Astrocyte of the spinal cord (primary cell): ENCODE data around the gene LRRTM4.

Experiments
- DNase-seq: peaks from one replicate; pipeline ENCODE4 v3.0.0; 2011; ENCODE audit warnings: low read depth, low spot score
- H3K4me3 ChIP-seq: 2 replicates; pipeline ENCODE4 v1.5.1; 2011; ENCODE audit warnings: low read depth, mild to moderate bottlenecking, low read length, moderate library complexity
- in situ Hi-C: cut with HindIII; loops from 2 replicates; pipeline ENCODE4 v1.10.0; 2017; ENCODE audit warnings: low sequenced_read_pairs
- TF ChIP-seq, protein P1 (sequence below): IDR thresholded peaks from 2 replicates; pipeline ENCODE4 v1.5.1; 2012; ENCODE audit warnings: low read depth, mild to moderate bottlenecking, low read length, inconsistent platforms

The LRRTM4 gene

DNA sequence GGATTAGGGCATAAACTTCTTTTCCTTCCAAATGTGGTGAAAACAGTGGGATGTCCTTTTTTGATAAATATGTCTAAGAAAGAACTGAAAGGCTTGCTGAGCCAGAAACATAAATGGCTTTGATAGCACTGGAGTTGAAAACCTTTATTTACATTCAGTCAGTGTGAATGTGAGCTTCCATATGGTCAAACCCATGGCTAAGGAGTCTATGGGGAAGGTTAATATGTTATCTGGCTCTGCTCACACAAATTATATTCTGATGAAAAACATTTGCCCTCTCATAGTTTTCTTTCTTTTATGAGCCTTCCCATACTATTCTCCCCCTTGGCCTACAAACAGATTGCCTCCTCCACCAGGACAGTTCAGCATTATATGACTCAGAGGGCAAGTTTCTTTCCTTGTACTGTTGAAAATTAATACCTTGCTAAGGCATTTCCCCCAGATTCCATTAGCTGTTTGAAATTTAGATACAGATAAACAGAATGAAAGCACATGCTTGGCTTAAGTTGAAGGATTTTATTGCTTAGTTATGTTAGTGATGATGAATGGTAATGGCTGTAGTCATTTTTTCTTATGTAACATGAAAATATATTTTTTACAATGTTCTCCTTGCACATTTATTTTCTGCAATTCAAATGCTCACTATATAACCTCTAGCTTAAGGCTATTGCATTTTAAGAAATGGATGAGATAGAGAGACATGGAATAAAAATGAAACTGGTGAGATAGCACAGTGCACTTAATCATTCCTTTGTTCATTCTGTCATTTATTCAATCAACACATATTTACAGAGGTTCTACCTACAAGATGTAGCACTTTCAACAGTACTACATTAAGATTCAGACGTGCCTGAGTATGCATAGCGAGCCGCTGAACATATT, 544.1 kb downstream of the LRRTM4 start:
- in situ Hi-C loops: no loop called here
- no peak for DNase-seq
- H3K4me3 ChIP-seq: no peak overlapping the region
- TF ChIP-seq, protein P1, sequence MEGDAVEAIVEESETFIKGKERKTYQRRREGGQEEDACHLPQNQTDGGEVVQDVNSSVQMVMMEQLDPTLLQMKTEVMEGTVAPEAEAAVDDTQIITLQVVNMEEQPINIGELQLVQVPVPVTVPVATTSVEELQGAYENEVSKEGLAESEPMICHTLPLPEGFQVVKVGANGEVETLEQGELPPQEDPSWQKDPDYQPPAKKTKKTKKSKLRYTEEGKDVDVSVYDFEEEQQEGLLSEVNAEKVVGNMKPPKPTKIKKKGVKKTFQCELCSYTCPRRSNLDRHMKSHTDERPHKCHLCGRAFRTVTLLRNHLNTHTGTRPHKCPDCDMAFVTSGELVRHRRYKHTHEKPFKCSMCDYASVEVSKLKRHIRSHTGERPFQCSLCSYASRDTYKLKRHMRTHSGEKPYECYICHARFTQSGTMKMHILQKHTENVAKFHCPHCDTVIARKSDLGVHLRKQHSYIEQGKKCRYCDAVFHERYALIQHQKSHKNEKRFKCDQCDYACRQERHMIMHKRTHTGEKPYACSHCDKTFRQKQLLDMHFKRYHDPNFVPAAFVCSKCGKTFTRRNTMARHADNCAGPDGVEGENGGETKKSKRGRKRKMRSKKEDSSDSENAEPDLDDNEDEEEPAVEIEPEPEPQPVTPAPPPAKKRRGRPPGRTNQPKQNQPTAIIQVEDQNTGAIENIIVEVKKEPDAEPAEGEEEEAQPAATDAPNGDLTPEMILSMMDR: no peak

DNA sequence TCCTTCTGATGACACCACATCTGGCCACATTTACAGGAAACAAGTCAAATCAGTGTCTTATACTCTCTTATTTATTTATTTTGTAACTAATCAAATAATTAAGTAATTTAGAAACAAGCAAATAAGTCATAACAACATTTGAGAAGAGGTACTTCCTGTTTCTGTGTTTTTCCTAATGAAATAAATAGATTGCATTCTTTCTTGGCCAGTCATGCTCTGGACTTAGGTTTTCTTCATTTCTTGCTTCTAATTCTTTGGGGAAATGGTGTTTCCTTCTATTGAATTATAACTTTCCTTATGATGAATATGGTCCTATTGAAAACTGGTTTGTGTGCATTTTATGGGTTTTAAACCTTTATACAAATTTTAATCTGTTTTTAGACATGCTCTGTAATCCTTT, 546.4 kb downstream of the LRRTM4 start:
- no peak for DNase-seq
- no peak overlapping the region for H3K4me3 ChIP-seq
- in situ Hi-C loops: no loop called here
- TF ChIP-seq, protein P1: no peak

DNA sequence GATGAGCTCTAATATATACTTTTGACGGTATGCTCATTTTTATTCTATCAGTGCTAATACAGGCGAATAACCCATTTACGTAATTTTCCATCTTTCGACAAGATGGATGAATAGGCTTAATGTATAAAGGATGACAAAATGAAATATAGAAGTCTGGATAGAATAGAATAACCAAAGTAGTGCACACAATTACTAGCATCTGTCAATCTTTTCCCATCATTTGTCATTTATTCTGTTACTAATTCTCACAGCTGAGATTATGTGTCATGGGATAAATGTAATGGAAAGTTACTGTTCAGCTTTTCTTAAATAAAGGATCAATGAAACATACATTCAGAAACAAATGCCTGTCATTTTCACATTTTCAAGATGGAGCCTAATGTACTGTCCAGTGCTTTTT, 548.6 kb downstream of the LRRTM4 start:
- TF ChIP-seq, protein P1: no peak
- DNase-seq: no peak
- H3K4me3 ChIP-seq: no peak overlapping the region
- in situ Hi-C loops: no loop called here

DNA sequence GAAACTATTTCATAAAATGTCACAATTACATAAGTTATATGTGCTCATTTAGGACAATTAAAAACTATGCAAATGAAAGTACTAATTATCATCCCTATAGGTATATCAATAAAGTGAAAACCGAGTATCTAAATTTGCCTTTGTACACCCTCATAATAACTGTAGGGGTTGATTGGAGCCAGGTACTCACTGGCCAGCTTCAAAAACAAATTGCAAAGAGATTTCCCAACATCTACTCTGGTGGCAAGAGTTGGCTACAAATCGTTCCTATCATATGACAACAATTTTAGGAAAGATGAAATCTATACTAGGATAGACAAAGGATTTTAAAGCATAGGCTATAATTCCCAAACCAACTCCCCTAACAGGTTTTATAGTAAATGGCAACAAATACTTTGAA, 556.4 kb downstream of the LRRTM4 start:
- in situ Hi-C loops: no loop called here
- H3K4me3 ChIP-seq: no peak overlapping the region
- TF ChIP-seq, protein P1: no peak
- DNase-seq: no peak

DNA sequence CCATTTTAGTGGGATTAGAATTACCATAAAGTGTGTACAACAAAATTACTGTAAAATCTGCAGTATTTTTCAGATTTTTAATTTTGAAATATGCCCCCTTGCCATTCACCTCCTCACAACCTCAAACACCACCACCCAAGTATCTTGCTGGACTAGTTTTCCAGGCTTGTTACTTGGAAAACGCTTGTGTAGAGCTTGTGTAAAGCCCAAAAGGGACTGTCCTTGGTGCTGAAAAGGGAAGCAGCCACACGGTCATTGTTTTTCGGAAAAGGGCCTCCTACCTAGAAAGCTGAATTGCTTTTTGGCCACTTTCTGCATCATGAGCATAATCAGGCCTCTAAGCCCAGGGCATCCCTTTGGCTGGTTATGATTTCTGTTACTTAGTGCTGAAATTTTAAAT, 563.4 kb downstream of the LRRTM4 start:
- no peak overlapping the region for H3K4me3 ChIP-seq
- DNase-seq: peak; percentile 6
- TF ChIP-seq, protein P1: no peak
- in situ Hi-C loops: no loop called here

DNA sequence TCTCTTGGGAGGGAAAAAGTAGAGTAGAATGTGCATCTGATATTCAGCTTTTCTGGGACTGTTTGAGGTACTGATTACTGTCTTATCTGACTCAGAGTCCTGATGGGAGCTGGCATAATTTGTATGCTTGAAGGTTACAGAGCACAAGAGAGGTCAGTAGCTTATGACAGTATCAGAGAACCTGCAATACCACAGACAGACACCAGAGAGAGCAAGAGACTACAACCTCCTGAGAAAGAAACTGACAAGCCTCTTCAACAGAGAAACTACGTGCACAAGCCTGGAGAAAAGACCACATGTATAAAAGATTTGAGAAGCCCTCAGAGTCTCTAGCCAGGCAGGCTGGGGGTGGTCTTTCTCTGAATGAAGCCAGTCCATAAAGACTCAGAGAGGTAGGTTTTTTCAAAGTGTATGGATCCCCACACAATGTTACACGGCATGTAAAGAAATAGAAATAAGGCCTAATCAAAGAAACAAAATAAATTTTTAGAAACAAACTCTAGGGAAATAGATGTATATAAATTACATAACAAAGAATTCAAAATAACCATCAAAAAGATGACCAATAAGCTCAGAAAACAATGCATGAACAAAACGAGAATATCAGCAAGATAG, 568.3 kb downstream of the LRRTM4 start:
- DNase-seq: peak; percentile 56
- TF ChIP-seq, protein P1: peak; percentile 82

More for the DNA sequence above, 568.3 kb downstream of the LRRTM4 start:
- H3K4me3 ChIP-seq: no peak overlapping the region
- in situ Hi-C loops: no loop called here
